ENCODE results near the gene BNIP3. TPM values are rescaled to one million over a fixed set of nuclear protein-coding genes. Genes with fewer than 3 reads are reported as not detected.

Gene BNIP3
- total and polyA plus RNA-seq, 2 of the 8 experiments (the other 6 are each of a cell fraction or from before 2014, with no cell fraction given), result 25.8 to 58.9 TPM

DNA sequence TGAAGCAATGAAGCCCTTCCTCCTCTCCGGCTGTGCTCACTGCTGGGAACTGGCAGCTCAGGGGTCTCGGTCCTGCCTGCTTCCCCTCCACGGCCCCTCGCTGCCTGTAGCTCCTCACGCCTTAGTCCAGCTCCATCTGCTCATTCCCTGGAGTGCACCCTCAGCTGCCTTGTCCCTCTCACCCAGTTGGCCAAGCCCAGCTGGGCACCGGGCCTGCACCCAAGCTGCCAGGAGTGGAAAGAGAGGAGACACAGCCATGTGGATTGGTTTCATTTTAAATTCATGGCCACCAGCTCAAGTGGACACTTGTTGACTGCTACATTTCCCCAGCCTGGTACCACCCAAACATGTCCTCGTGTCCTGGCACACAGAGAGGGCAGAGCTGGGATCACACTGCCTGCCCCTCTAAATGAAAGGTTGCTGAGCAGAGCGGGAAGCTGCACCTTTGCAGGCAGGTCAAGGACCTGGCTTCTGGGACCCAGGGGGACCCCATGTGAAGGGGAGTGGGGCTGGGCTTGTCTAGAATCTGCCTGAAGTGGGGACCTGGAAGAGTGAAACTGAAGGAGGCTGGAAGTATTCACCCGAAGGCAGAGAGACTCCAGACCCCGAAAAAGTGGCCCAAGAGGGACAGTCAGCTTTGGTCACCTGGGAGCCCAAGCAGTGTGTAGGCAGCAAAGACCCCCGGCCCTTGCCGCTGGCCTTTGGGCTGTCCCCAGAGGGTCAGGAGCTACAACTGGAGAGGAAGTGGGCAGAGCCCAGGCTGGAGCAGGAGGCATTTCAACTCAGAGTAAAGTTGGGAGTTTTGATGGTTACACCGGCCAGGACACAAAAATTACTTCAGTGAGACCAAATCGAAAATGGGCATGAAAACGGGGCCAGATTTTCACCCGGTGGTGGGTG is 15.0 kb upstream of the BNIP3 start:
- H4K20me1 ChIP-seq (replicated peaks in 1 of 2; ENCODE audit: control insufficient read depth in 1 of 2, insufficient read depth in 2 of 2, low read length in 2 of 2), result no peaks in the 10 kb centered on the region
- H4K5ac ChIP-seq (ENCODE audit: insufficient read length, low read depth, low read length), result no peak overlapping the region
- DNase-seq (ENCODE audit: low read depth in 1 of 2, low spot score in 2 of 2) (no peak), FAIRE-seq (no peak)
- no peaks in the 10 kb centered on the region for H3K79me2 ChIP-seq (ENCODE audit: control insufficient read depth in 1 of 2, insufficient read depth in 2 of 2, low read length in 2 of 2)
- H3K4me3 ChIP-seq (ENCODE audit: extremely low read depth in 1 of 4, insufficient read depth in 2 of 4, low read depth in 3 of 4, low read length in 4 of 4), result no peak overlapping the region
- H3K14ac ChIP-seq (ENCODE audit: insufficient read length), result no peak overlapping the region
- POLR2A ChIA-PET (ENCODE audit: partially characterized antibody), result interaction anchor here (1.3 to 1.6 kb wide), 2 partner anchors 15 to 26 kb away, joined by 3 to 5 read pairs; partner anchors contain the start of gene BNIP3
- H2BK120ac ChIP-seq (replicated peaks; ENCODE audit: low read depth, low read length), result no peak overlapping the region
- no peak overlapping the region for H3K27ac ChIP-seq (ENCODE audit: low read depth, low read length)
- no peak for TF ChIP-seq SIN3A (conservative IDR thresholded peaks at IDR 0.05 in 1 of 2, IDR thresholded peaks at IDR 0.05 in 1 of 2; ENCODE audit: low read depth in 1 of 2, low read length in 2 of 2)
- TF ChIP-seq, protein P1, sequence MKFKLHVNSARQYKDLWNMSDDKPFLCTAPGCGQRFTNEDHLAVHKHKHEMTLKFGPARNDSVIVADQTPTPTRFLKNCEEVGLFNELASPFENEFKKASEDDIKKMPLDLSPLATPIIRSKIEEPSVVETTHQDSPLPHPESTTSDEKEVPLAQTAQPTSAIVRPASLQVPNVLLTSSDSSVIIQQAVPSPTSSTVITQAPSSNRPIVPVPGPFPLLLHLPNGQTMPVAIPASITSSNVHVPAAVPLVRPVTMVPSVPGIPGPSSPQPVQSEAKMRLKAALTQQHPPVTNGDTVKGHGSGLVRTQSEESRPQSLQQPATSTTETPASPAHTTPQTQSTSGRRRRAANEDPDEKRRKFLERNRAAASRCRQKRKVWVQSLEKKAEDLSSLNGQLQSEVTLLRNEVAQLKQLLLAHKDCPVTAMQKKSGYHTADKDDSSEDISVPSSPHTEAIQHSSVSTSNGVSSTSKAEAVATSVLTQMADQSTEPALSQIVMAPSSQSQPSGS (IDR thresholded peaks at IDR 0.05; ENCODE audit: low read length), result no peak
- peak overlapping the region; percentile 94 for H2BK12ac ChIP-seq (ENCODE audit: low read depth, low read length)
- H3K4me1 ChIP-seq (replicated peaks in 1 of 4; ENCODE audit: control insufficient read depth in 3 of 4, insufficient read depth in 4 of 4, low read length in 3 of 4), result peaks cover 6 to 17% (median 10%) of the 10 kb centered on the region in 4 experiments; a peak in 5 of 7 replicates
- CTCF ChIA-PET (ENCODE audit: partially characterized antibody), result interaction anchor here (1.0 to 7.7 kb wide), 6 partner anchors 10 to 146 kb away, joined by 3 to 86 read pairs (median 4); no protein-coding TSS in a partner anchor
- 0 out of 2 replicates have a peak overlapping the region, but pooled peaks have one; percentile 15 for H2AK5ac ChIP-seq (ENCODE audit: low read depth, low read length)
- H3K23me2 ChIP-seq (ENCODE audit: low read depth, low read length), result no peaks in the 10 kb centered on the region
- peak overlapping the region; percentile 99; the same call in 1 of the 2 replicates for H2BK15ac ChIP-seq (ENCODE audit: low read length)
- no peak overlapping the region for H3K4ac ChIP-seq (replicated peaks; ENCODE audit: insufficient read length, low read depth, low read length)
- H2AFZ ChIP-seq (ENCODE audit: low read length), result no peak overlapping the region
- 0 out of 2 replicates have a peak overlapping the region, but pooled peaks have one; percentile 32 for H2BK20ac ChIP-seq (ENCODE audit: low read length)
- peak overlapping the region; percentile 5; the same call in 1 of the 2 replicates for H3K18ac ChIP-seq (ENCODE audit: extremely low read depth, low read length)
- H3K79me1 ChIP-seq (ENCODE audit: low read depth, low read length), result no peaks in the 10 kb centered on the region
- no peak overlapping the region for H3K9ac ChIP-seq (replicated peaks in 1 of 4; ENCODE audit: extremely low read depth in 1 of 4, low read depth in 3 of 4, low read length in 3 of 4)
- H4K91ac ChIP-seq (replicated peaks; ENCODE audit: insufficient read length, low read length), result peak overlapping the region; percentile 4
- 86% methylated on average over 16 of the region's 16 CpGs; no CpG with 5 or more reads in 1 of the 2 experiments for WGBS, 2 experiments (ENCODE audit: extremely low coverage in 1 of 2, insufficient coverage in 1 of 2, insufficient read length in 1 of 2, insufficient replicate concordance in 2 of 2, low coverage in 1 of 2, low lambda C conversion rate in 2 of 2, missing lambda C conversion rate in 1 of 2)
- H3K27me3 ChIP-seq (replicated peaks in 1 of 4; ENCODE audit: control insufficient read depth in 3 of 4, extremely low read depth in 1 of 4, insufficient read depth in 3 of 4, low read length in 3 of 4), result no peaks in the 10 kb centered on the region
- no peaks in the 10 kb centered on the region for H3K9me3 ChIP-seq (ENCODE audit: insufficient read depth in 2 of 2, low read depth in 1 of 2, low read length in 1 of 2)
- H4K8ac ChIP-seq (ENCODE audit: extremely low read depth, insufficient read depth, low read length), result no peak overlapping the region
- H3K4me2 ChIP-seq (ENCODE audit: insufficient read depth in 1 of 2, low read depth in 2 of 2, low read length in 2 of 2), result no peak overlapping the region
- H2BK5ac ChIP-seq (ENCODE audit: low read depth, low read length), result no peak overlapping the region; the same call in 1 of the 2 replicates
- no peaks in the 10 kb centered on the region for H3K36me3 ChIP-seq (ENCODE audit: control insufficient read depth in 2 of 4, insufficient read depth in 4 of 4, low read length in 3 of 4)
- no peak overlapping the region for H3K23ac ChIP-seq (ENCODE audit: insufficient read length)
- no peak overlapping the region for H3K56ac ChIP-seq (replicated peaks; ENCODE audit: insufficient read length, low read depth, low read length)
